MM.1S (cell line): ENCODE results near the gene TCOF1.

ENCODE experiments used
- DNase-seq: peaks from one replicate; pipeline ENCODE4 v3.0.0-alpha.2; 2015
- H2AFZ ChIP-seq: fragments of 300-600 bp; sonication (generic); 2 replicates; pipeline ENCODE4 v1.6.0; 2016; ENCODE audit warnings: antibody characterized with exemption, low read length
- H3F3A ChIP-seq: fragments of 300-600 bp; sonication (generic); 2 replicates; pipeline ENCODE4 v1.6.1; 2016; ENCODE audit warnings: mild to moderate bottlenecking, antibody characterized with exemption, low read length, moderate library complexity, mixed read lengths; ENCODE audit not compliant: insufficient read depth
- H3K27ac ChIP-seq: fragments of 300-600 bp; sonication (generic); 2 replicates; pipeline ENCODE4 v1.5.1; 2016; ENCODE audit warnings: mild to moderate bottlenecking, low read length
- H3K27me3 ChIP-seq: fragments of 300-600 bp; sonication (generic); replicated peaks from 2 replicates; pipeline ENCODE4 v1.6.0; 2016; ENCODE audit warnings: low read length; ENCODE audit not compliant: insufficient read depth
- H3K36me3 ChIP-seq: fragments of 300-600 bp; sonication (generic); replicated peaks from 2 replicates; pipeline ENCODE4 v1.6.1; 2016; ENCODE audit warnings: mild to moderate bottlenecking, low read length, mixed read lengths; ENCODE audit not compliant: insufficient read depth
- H3K4me1 ChIP-seq: fragments of 300-600 bp; sonication (generic); 2 replicates; pipeline ENCODE4 v1.6.1; 2016; ENCODE audit warnings: low read length, mixed read lengths
- H3K4me2 ChIP-seq: fragments of 300-600 bp; sonication (generic); 2 replicates; pipeline ENCODE4 v1.6.0; 2016; ENCODE audit warnings: low read depth, low read length
- H3K4me3 ChIP-seq: fragments of 300-600 bp; sonication (generic); 2 replicates; pipeline ENCODE4 v1.5.1; 2016; ENCODE audit warnings: low read length, mixed read lengths
- H3K79me2 ChIP-seq: fragments of 300-600 bp; sonication (generic); 2 replicates; pipeline ENCODE4 v1.6.1; 2016; ENCODE audit warnings: mixed run types, low read length, mixed read lengths
- H3K9ac ChIP-seq: fragments of 300-600 bp; sonication (generic); 2 replicates; pipeline ENCODE4 v1.6.1; 2016; ENCODE audit warnings: low read length, mixed read lengths
- H3K9me2 ChIP-seq: fragments of 300-600 bp; sonication (generic); replicated peaks from 2 replicates; pipeline ENCODE4 v1.6.1; 2016; ENCODE audit warnings: mild to moderate bottlenecking, low read length, mixed read lengths; ENCODE audit not compliant: insufficient read depth
- H3K9me3 ChIP-seq: fragments of 300-600 bp; sonication (generic); replicated peaks from 2 replicates; pipeline ENCODE4 v1.6.1; 2016; ENCODE audit warnings: mild to moderate bottlenecking, low read length, mixed read lengths; ENCODE audit not compliant: insufficient read depth
- H4K20me1 ChIP-seq: fragments of 300-600 bp; sonication (generic); 2 replicates; pipeline ENCODE4 v1.6.1; 2016; ENCODE audit warnings: mild to moderate bottlenecking, low read length, moderate library complexity, mixed read lengths; ENCODE audit not compliant: insufficient read depth
- CTCF ChIP-seq: fragments of 300-600 bp; sonication (generic); IDR thresholded peaks from 2 replicates; pipeline ENCODE4 v1.5.1; 2016; ENCODE audit warnings: antibody characterized with exemption, low read length, mixed read lengths
- EZH2 ChIP-seq: fragments of 300-600 bp; sonication (generic); optimal IDR thresholded peaks from 2 replicates; pipeline ENCODE3; 2017; ENCODE audit warnings: low read depth, mild to moderate bottlenecking, antibody characterized with exemption, low read length, mixed read lengths
- EZH2phosphoT487 ChIP-seq: fragments of 300-600 bp; sonication (generic); IDR thresholded peaks from 2 replicates; pipeline ENCODE4 v1.6.1; 2018; ENCODE audit warnings: antibody characterized with exemption, low read length

Gene TCOF1

GRCh38 chr5:150438873-150439546 is 81.5 kb downstream of the TCOF1 start:
- Histone ChIP-seq H3K9me3 (no peaks in the 10 kb centered on the region), H3K4me2 (no peak overlapping the region), H3K79me2 (no peaks in the 10 kb centered on the region), H3K9ac (no peak overlapping the region), H3K27ac (no peak overlapping the region), H3K4me1 (peaks cover 3% of the 10 kb centered on the region; the same call in 1 of the 2 replicates), H3K9me2 (no peaks in the 10 kb centered on the region), H2AFZ (no peak overlapping the region), H3K36me3 (no peaks in the 10 kb centered on the region; the same call in 1 of the 2 replicates), H3K27me3 (no peaks in the 10 kb centered on the region), H4K20me1 (peaks cover 5% of the 10 kb centered on the region; the same call in 1 of the 2 replicates), H3F3A (peaks cover 31% of the 10 kb centered on the region), H3K4me3 (no peak overlapping the region)
- no peak for DNase-seq
- no peak for TF ChIP-seq EZH2phosphoT487
- no peak for TF ChIP-seq EZH2
- TF ChIP-seq CTCF: peak; percentile 59

- Histone ChIP-seq H3K9me3 (no peaks in the 10 kb centered on the region), H2AFZ (no peak overlapping the region), H3K27me3 (no peaks in the 10 kb centered on the region), H3F3A (peaks cover 46% of the 10 kb centered on the region), H3K79me2 (peaks cover 14% of the 10 kb centered on the region), H3K9ac (no peak overlapping the region), H3K9me2 (no peaks in the 10 kb centered on the region), H3K4me1 (no peaks in the 10 kb centered on the region), H3K27ac (no peak overlapping the region), H3K36me3 (peaks cover 15% of the 10 kb centered on the region), H4K20me1 (peaks cover 18% of the 10 kb centered on the region), H3K4me2 (no peak overlapping the region), H3K4me3 (no peak overlapping the region)
- DNase-seq: no peak
- TF ChIP-seq CTCF: no peak
- no peak for TF ChIP-seq EZH2
- TF ChIP-seq EZH2phosphoT487: no peak
Observed at GRCh38 chr5:150440948-150441812, 83.7 kb downstream of the TCOF1 start.

GRCh38 chr5:150441813-150442698 is 84.6 kb downstream of the TCOF1 start:
- Histone ChIP-seq H3K79me2 (peaks cover 23% of the 10 kb centered on the region), H3K27me3 (no peaks in the 10 kb centered on the region), H3K9ac (no peak overlapping the region), H3K36me3 (peaks cover 24% of the 10 kb centered on the region), H3K4me3 (no peak overlapping the region), H3K4me1 (0 out of 2 replicates have a peak, but pooled peaks cover 1% of the 10 kb centered on the region), H3K4me2 (no peak overlapping the region), H2AFZ (no peak overlapping the region), H3K27ac (no peak overlapping the region), H4K20me1 (peaks cover 27% of the 10 kb centered on the region), H3K9me2 (no peaks in the 10 kb centered on the region), H3F3A (peaks cover 54% of the 10 kb centered on the region), H3K9me3 (no peaks in the 10 kb centered on the region)
- no peak for DNase-seq
- TF ChIP-seq EZH2phosphoT487: no peak
- TF ChIP-seq EZH2: no peak
- no peak for TF ChIP-seq CTCF
